Measurements from ENCODE around the gene MS4A18.
"Not testable (repeated sequence)": the region's sequence is repeated elsewhere in the genome, so short reads cannot be mapped to it uniquely, and the experiment has no call there.

The MS4A18 gene

GRCh38 chr11:60724420-60724819, at the start of gene MS4A18:
TSS of gene MS4A18 (plus strand) at chr11:60724720.
- no peak for DNase-seq (ENCODE audit: extremely low read depth in 1 of 2, low read depth in 1 of 2)

- DNase-seq (ENCODE audit: extremely low read depth in 1 of 2, low read depth in 1 of 2): not testable (repeated sequence)
Observed at GRCh38 chr11:60678231-60678630, 46.3 kb upstream of the MS4A18 start.

GRCh38 chr11:60679879-60680278, 44.6 kb upstream of the MS4A18 start:
- DNase-seq (ENCODE audit: extremely low read depth in 1 of 2, low read depth in 1 of 2): no peak

- DNase-seq (ENCODE audit: extremely low read depth in 1 of 2, low read depth in 1 of 2): no peak
Observed at GRCh38 chr11:60680455-60681119, 43.9 kb upstream of the MS4A18 start.

- DNase-seq (ENCODE audit: extremely low read depth in 1 of 2, low read depth in 1 of 2): not testable (repeated sequence)
Observed at GRCh38 chr11:60684541-60684848, 40.0 kb upstream of the MS4A18 start.

GRCh38 chr11:60691661-60692060, 32.9 kb upstream of the MS4A18 start:
- no peak for DNase-seq (ENCODE audit: extremely low read depth in 1 of 2, low read depth in 1 of 2)

- DNase-seq (ENCODE audit: extremely low read depth in 1 of 2, low read depth in 1 of 2): no peak
Observed at GRCh38 chr11:60699284-60699691, 25.2 kb upstream of the MS4A18 start, which contains the start of gene MS4A8. TSS of gene MS4A8 (plus strand) at chr11:60699612. CDS start at chr11:60700861, 1,249 bp downstream.

GRCh38 chr11:60699936-60700335, 24.6 kb upstream of the MS4A18 start:
- no peak for DNase-seq (ENCODE audit: extremely low read depth in 1 of 2, low read depth in 1 of 2)

- DNase-seq (ENCODE audit: extremely low read depth in 1 of 2, low read depth in 1 of 2): no peak
Observed at GRCh38 chr11:60700689-60701468, 23.6 kb upstream of the MS4A18 start.

- no peak for DNase-seq (ENCODE audit: extremely low read depth in 1 of 2, low read depth in 1 of 2)
Observed at GRCh38 chr11:60701469-60701818, 23.1 kb upstream of the MS4A18 start.

- no peak for DNase-seq (ENCODE audit: extremely low read depth in 1 of 2, low read depth in 1 of 2)
Observed at GRCh38 chr11:60703374-60703773, 21.1 kb upstream of the MS4A18 start.

- no peak for DNase-seq (ENCODE audit: extremely low read depth in 1 of 2, low read depth in 1 of 2)
Observed at GRCh38 chr11:60705895-60706294, 18.6 kb upstream of the MS4A18 start.

GRCh38 chr11:60706931-60707330, 17.6 kb upstream of the MS4A18 start:
- no peak for DNase-seq (ENCODE audit: extremely low read depth in 1 of 2, low read depth in 1 of 2)

GRCh38 chr11:60710482-60710881, 14.0 kb upstream of the MS4A18 start:
- no peak for DNase-seq (ENCODE audit: extremely low read depth in 1 of 2, low read depth in 1 of 2)

GRCh38 chr11:60711276-60711675, 13.2 kb upstream of the MS4A18 start:
- no peak for DNase-seq (ENCODE audit: extremely low read depth in 1 of 2, low read depth in 1 of 2)

GRCh38 chr11:60713423-60713822, 11.1 kb upstream of the MS4A18 start:
- DNase-seq (ENCODE audit: extremely low read depth in 1 of 2, low read depth in 1 of 2): not testable (repeated sequence)

- DNase-seq (ENCODE audit: extremely low read depth in 1 of 2, low read depth in 1 of 2): no peak
Observed at GRCh38 chr11:60717956-60718355, 6.6 kb upstream of the MS4A18 start.

- DNase-seq (ENCODE audit: extremely low read depth in 1 of 2, low read depth in 1 of 2): no peak
Observed at GRCh38 chr11:60718524-60719316, 5.8 kb upstream of the MS4A18 start.

- DNase-seq (ENCODE audit: extremely low read depth in 1 of 2, low read depth in 1 of 2): no peak
Observed at GRCh38 chr11:60719391-60719790, 5.1 kb upstream of the MS4A18 start.

GRCh38 chr11:60720460-60720859, 4.1 kb upstream of the MS4A18 start:
- DNase-seq (ENCODE audit: extremely low read depth in 1 of 2, low read depth in 1 of 2): no peak

- DNase-seq (ENCODE audit: extremely low read depth in 1 of 2, low read depth in 1 of 2): no peak
Observed at GRCh38 chr11:60725592-60725991, 1.1 kb downstream of the MS4A18 start.

- DNase-seq (ENCODE audit: extremely low read depth in 1 of 2, low read depth in 1 of 2): no peak
Observed at GRCh38 chr11:60731586-60731985, 7.1 kb downstream of the MS4A18 start.
